Measurements from ENCODE around the gene SLC25A43. TPM values are rescaled to one million over a fixed set of nuclear protein-coding genes. Genes with fewer than 3 reads are reported as not detected.

The SLC25A43 gene
- total and polyA plus RNA-seq, 9 of the 15 experiments (the other 6 are each of a cell fraction or from before 2014, with no cell fraction given) = 1.3 to 8.4 (median 4.0) TPM

DNA sequence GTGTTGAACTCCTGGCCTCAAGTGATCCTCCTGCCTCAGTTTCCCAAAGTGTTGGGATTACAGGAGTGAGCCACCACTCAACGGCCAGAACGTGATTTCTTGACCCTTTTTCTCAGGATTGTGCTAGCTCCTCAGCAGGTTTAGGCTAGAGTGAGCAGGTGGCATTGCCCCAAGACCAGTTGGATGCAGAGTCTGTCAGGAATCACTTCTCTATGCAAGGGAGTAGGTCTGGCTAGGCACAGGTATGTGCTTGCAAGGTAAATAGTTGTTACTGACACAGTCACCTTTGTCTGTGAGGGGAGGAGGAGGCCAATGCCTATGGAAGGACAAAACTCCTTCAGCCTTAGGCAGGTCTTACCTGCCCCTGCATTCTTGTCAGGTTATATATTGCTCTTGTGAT, 93.3 kb downstream of the SLC25A43 start:
- Histone ChIP-seq H2AFZ (ENCODE audit: low read depth, low read length) (no peak overlapping the region), H4K20me1 (replicated peaks; ENCODE audit: control insufficient read depth, insufficient read depth, low read length) (no peaks in the 10 kb centered on the region), H3K9me1 (ENCODE audit: control insufficient read depth, insufficient read depth, low read length) (no peaks in the 10 kb centered on the region), H3K9me3 (replicated peaks; ENCODE audit: control insufficient read depth, insufficient read depth, low read depth, low read length) (no peaks in the 10 kb centered on the region), H3K27ac (ENCODE audit: extremely low read depth, low read depth, low read length) (no peak overlapping the region), H3K79me2 (ENCODE audit: control insufficient read depth, insufficient read depth, low read length) (no peaks in the 10 kb centered on the region), H3K4me2 (ENCODE audit: insufficient read depth, low read length) (no peak overlapping the region), H3K9ac (ENCODE audit: insufficient read depth in 1 of 2, low read depth in 2 of 2, low read length in 2 of 2) (no peak overlapping the region), H3K27me3 (ENCODE audit: control insufficient read depth in 2 of 2, insufficient read depth in 2 of 2, low read length in 2 of 2) (no peaks in the 10 kb centered on the region; a peak in 1 of 5 replicates), H3K36me3 (ENCODE audit: control insufficient read depth, insufficient read depth, low read length) (no peaks in the 10 kb centered on the region), H3K4me3 (no peak overlapping the region), H3K4me1 (replicated peaks in 1 of 2; ENCODE audit: control insufficient read depth in 2 of 2, insufficient read depth in 2 of 2, low read length in 2 of 2) (no peaks in the 10 kb centered on the region; a peak in 1 of 5 replicates)
- DNase-seq (ENCODE audit: extremely low read depth in 1 of 4, low spot score in 3 of 4) (no peak), FAIRE-seq (no peak), ATAC-seq (no peak)
- no TSS peak for BruUV-seq (replicated peaks)
- WGBS (ENCODE audit: insufficient coverage, low coverage, missing lambda C conversion rate) = 0% methylated on average over 2 of the region's 2 CpGs
- intact Hi-C loops (cut with micrococcal nuclease) (no loop called here), in situ Hi-C loops (cut with MboI) (no loop called here)
- CTCF ChIA-PET (ENCODE audit: low intra/inter-chr PET ratio) = no interaction called here
- TF ChIP-seq MTA2 (IDR thresholded peaks at IDR 0.05; ENCODE audit: low read depth) (no peak), BACH1 (tag; IDR thresholded peaks at IDR 0.05) (no peak), CBFB (CRISPR knock-in tag; IDR thresholded peaks at IDR 0.05) (no peak), MED1 (CRISPR knock-in tag; IDR thresholded peaks at IDR 0.05; ENCODE audit: borderline replicate concordance) (no peak), USF1 (CRISPR knock-in tag; IDR thresholded peaks at IDR 0.05) (no peak), ETV6 (IDR thresholded peaks at IDR 0.05; ENCODE audit: borderline replicate concordance in 1 of 2, low read depth in 2 of 2, low read length in 1 of 2) (no peak), ETV6 (CRISPR knock-in tag; IDR thresholded peaks at IDR 0.05; ENCODE audit: borderline replicate concordance) (no peak), MIER1 (IDR thresholded peaks at IDR 0.05; ENCODE audit: low read depth) (no peak), RBM22 (IDR thresholded peaks at IDR 0.05; ENCODE audit: low read depth, low read length, poor library complexity, severe bottlenecking) (no peak), GTF2F1 (IDR thresholded peaks at IDR 0.05; ENCODE audit: low read depth, low read length) (no peak), MCM3 (IDR thresholded peaks at IDR 0.05) (no peak), NFXL1 (CRISPR knock-in tag; IDR thresholded peaks at IDR 0.05) (no peak), NRF1 (conservative IDR thresholded peaks at IDR 0.05 in 1 of 2, IDR thresholded peaks at IDR 0.05 in 1 of 2) (no peak), RBM39 (optimal IDR thresholded peaks at IDR 0.05; ENCODE audit: low read depth, low read length) (no peak)
- TF ChIP-seq, protein P1, sequence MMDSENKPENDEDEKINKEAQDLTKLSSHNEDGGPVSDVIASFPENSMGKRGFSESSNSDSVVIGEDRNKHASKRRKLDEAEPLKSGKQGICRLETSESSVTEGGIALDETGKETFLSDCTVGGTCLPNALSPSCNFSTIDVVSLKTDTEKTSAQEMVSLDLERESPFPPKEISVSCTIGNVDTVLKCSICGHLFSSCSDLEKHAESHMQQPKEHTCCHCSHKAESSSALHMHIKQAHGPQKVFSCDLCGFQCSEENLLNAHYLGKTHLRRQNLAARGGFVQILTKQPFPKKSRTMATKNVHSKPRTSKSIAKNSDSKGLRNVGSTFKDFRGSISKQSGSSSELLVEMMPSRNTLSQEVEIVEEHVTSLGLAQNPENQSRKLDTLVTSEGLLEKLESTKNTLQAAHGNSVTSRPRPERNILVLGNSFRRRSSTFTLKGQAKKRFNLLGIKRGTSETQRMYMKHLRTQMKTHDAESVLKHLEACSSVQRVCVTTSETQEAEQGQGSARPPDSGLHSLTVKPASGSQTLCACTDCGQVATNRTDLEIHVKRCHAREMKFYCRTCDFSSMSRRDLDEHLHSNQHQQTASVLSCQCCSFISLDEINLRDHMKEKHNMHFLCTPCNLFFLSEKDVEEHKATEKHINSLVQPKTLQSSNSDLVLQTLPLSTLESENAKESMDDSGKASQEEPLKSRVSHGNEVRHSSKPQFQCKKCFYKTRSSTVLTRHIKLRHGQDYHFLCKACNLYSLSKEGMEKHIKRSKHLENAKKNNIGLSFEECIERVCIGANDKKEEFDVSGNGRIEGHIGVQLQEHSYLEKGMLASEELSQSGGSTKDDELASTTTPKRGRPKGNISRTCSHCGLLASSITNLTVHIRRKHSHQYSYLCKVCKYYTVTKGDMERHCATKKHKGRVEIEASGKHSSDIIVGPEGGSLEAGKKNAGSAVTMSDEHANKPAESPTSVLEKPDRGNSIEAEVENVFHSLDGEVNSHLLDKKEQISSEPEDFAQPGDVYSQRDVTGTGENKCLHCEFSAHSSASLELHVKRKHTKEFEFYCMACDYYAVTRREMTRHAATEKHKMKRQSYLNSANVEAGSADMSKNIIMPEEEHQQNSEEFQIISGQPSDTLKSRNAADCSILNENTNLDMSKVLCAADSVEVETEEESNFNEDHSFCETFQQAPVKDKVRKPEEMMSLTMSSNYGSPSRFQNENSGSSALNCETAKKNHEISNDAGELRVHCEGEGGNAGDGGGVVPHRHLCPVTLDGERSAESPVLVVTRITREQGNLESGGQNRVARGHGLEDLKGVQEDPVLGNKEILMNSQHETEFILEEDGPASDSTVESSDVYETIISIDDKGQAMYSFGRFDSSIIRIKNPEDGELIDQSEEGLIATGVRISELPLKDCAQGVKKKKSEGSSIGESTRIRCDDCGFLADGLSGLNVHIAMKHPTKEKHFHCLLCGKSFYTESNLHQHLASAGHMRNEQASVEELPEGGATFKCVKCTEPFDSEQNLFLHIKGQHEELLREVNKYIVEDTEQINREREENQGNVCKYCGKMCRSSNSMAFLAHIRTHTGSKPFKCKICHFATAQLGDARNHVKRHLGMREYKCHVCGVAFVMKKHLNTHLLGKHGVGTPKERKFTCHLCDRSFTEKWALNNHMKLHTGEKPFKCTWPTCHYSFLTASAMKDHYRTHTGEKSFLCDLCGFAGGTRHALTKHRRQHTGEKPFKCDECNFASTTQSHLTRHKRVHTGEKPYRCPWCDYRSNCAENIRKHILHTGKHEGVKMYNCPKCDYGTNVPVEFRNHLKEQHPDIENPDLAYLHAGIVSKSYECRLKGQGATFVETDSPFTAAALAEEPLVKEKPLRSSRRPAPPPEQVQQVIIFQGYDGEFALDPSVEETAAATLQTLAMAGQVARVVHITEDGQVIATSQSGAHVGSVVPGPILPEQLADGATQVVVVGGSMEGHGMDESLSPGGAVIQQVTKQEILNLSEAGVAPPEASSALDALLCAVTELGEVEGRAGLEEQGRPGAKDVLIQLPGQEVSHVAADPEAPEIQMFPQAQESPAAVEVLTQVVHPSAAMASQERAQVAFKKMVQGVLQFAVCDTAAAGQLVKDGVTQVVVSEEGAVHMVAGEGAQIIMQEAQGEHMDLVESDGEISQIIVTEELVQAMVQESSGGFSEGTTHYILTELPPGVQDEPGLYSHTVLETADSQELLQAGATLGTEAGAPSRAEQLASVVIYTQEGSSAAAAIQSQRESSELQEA (IDR thresholded peaks at IDR 0.05; ENCODE audit: low read depth) = no peak
- POLR2A ChIA-PET = interaction anchor here (0.7 to 1.5 kb wide), 3 partner anchors 10 to 299 kb away, joined by 3 to 4 read pairs (median 3); partner anchors contain the start of gene RPL39
